Embryonic facial prominence (tissue), 1 donor: ENCODE data around the gene MAB21L4.

Source experiments
- DNase-seq: peaks from one replicate; pipeline ENCODE4 v3.0.0-alpha.2; 2016; ENCODE audit errors: extremely low spot score

Gene MAB21L4

GRCh38 chr2:240894006-240894405 lies 1.9 kb downstream of the MAB21L4 start:
- DNase-seq, result no peak

DNA sequence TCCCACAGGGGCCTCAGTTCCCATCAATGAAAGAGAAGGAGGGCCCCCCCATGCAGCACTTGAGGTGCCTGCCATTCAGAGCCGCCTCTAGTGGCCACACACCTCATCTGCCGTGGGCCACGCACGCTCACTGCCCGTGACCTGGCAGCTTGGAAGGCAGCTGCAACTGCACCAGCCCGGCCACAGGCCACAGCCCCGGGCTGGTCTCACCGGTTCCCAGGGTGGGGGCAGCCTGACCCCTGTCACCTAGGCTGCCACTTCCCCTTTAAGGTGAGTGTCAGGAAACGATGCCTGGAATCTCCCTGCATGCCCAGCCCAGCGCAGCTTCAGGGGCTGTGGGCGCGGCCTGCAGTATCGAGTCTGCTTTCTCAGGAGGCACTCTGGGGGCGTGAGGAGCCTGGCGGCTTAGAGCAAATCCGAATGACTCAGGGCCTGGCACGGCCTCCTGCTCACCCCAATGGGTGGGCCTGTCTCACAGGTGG lies 2.6 kb downstream of the MAB21L4 start:
- DNase-seq, result no peak

- DNase-seq, result no peak
Observed at GRCh38 chr2:240892925-240893324, 3.0 kb downstream of the MAB21L4 start.

DNA sequence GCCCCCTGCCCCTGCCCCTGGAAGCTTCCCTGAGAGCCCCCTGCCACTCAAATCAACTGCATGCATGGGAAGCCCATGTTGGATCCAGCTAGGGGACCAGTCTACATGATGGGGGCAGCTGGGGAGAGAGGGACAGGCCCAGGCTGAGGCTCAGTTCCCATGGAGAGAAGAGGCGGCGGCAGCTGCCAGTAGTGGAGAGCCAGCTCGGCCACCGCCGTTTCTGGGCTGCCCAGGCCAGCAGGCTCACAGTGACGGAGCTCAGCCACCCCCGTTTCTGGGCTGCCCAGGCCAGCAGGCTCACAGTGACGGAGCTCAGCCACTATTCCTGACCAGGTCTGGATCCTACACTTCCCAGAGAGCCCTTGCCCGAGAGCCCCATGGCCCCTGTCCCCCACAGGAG lies 3.6 kb downstream of the MAB21L4 start:
- DNase-seq, result no peak

- no peak for DNase-seq
Observed at GRCh38 chr2:240891492-240892340, 4.2 kb downstream of the MAB21L4 start.

DNA sequence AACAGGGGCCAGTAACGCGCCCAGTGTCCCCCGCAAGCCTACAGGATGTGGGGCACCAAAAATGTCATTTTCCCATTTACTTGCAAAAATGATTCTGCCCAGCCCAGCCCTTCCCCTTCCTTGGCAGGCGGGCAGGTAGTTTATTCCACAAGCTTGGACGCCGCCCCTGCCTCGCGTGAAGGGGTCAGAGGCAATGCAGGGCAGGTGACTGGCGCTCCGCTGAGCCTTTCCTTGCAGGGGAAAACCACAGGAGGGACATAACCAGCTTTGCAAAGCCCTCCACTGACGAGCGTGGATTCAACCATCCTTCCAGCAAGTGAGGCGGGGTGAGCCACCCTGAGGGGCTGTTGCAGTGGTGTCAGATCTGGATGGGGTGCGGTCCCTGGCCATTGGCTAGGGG lies 5.3 kb downstream of the MAB21L4 start:
- DNase-seq, result no peak

DNA sequence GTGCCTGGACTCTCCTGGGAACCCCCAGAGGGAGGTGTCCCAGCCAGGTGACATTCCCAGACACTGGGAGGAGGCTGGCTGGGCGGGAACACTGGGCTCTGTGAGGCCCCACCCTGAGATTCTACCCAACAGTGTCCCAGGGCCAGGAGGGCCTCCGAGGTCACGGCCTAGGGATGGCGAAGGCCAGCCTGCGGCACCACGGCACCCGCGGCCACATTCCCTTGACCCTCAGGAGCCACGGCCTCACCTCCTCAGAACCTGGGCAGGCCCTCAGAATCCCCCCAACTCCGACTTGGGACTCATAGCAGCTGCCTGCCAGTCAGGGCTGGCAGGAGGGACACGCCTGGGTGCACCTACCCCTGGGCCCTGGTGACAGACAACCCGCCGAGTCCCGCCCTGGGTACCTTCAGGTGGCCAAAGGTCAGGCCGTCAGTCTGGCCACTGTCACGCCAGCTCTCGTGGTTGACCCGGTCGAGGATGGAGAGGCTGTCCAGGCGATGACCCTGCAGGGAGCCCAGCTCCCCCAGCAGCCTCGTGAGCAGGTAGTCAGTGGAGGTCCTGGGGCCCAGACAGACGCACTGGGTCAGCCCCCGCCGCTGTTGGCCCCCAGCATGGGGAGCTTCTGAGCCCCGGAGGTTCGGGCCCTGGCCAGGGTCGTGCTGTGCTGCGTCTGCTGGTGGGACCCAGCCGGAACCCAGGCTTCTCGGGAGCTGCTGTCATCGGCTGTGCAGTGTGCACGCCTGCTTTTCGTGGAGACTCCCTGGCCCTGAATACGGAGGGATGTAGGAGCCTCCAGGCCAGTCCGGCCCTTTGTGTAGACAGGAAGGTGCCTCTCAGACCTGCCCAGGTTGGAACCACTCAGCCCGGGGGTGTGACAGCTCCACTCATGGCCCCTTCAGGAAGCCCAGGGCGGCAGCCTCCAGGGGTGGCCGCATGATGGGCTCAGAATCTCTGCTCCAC lies 6.1 kb downstream of the MAB21L4 start:
- DNase-seq, result no peak

GRCh38 chr2:240888890-240889573 lies 6.9 kb downstream of the MAB21L4 start:
- no peak for DNase-seq

GRCh38 chr2:240888130-240888889 lies 7.6 kb downstream of the MAB21L4 start:
- no peak for DNase-seq

- DNase-seq, result no peak
Observed at GRCh38 chr2:240887631-240888030, 8.3 kb downstream of the MAB21L4 start.

GRCh38 chr2:240886678-240887609 lies 9.0 kb downstream of the MAB21L4 start:
- DNase-seq, result no peak

DNA sequence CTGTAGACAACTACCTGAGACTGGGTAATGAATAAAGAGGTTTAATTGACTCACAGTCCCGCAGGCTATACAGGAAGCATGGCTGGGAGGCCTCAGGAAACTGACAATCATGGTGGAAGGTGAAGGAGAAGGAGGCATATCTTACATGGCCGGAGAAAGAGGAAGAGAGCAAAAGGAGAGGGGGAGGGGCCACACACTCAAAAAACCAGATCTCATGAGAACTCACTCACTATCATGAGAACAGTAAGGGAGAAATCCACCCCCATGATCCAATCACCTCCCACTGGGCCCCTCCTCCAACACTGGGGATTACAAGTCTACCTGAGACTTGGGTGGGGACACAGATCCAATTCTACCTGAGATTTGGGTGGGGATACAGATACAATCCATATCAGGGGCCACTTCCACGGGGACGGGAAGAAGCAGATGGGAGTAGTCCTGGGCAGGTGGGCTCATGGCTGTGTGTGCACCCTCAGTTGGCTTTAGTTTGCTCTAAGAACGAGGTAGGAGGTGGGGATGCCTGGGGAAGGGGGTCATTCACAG lies 9.9 kb downstream of the MAB21L4 start:
- no peak for DNase-seq

DNA sequence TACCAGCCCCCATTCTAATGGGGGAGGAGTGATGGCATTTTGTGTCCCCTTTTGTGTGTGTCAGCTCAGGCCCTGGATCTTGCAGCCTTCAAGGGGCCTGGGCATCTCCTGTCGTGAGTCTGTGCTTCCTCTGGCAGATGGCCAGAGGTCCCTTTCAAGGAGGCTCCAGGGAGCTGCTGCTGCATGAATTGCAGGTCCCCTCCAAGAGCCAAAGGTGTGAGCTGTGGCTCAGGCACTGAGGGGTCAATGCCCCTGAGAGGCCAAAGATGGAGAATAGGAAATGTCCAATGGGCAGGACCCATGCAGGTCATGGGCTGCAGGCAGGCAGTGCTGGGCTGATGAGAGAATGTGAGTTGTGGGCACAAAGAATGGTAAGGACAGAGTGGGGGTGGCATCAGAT lies 10.4 kb downstream of the MAB21L4 start:
- DNase-seq, result no peak

GRCh38 chr2:240884745-240885144 lies 11.2 kb downstream of the MAB21L4 start:
- no peak for DNase-seq

DNA sequence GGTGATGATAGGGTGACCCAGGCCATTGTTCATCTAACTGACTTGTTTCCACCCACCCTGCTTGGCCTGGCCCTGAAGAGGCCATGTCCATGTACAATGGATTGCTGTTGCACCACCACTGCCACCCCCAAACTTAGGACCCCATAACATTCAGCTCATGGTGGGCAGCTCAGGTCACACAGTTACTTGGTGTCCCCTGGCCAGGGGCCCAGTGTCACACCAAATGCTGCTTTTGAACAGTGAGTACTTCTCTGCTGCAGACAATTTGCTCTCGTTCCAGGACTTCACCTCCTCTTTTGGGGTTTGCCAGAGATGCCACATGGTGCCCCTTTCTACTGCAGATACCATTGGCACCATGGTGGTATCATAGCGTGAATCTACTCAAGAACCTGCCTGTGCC lies 11.7 kb downstream of the MAB21L4 start:
- no peak for DNase-seq

- no peak for DNase-seq
Observed at GRCh38 chr2:240881913-240882312, 14.0 kb downstream of the MAB21L4 start.

DNA sequence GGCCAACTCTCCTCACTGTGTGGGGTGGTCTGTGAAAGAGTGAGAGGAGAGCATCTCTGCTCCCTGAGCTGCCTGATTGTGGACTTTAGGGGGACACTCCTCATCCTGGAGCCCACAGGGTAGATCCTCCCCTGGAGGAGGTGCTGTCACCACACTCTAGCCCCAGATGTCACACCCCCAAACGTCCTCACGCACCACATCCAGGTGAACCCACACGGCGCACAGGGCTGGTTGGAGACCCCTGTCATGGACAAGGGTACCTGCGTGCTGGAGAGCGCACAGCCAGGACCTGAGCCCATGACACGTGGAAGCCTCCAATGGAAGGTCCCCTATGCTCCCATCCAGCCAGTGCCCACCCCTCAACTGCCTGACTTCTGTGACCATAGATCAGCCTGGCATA lies 16.9 kb downstream of the MAB21L4 start:
- no peak for DNase-seq

- no peak for DNase-seq
Observed at GRCh38 chr2:240878341-240878936, 17.5 kb downstream of the MAB21L4 start.
